Left lung (tissue), 10 donors: ENCODE data around the gene MMP20. TPM values are rescaled to one million over a fixed set of nuclear protein-coding genes. Genes with fewer than 3 reads are reported as not detected.
"Not testable (repeated sequence)": the region's sequence is repeated elsewhere in the genome, so short reads cannot be mapped to it uniquely, and the experiment has no call there.

Experiments used
- ATAC-seq: fragments of 200-7000 bp; cut with Tn5 transposase; one replicate; pipeline ENCODE4 v1.9.1; 2020; ENCODE audit warnings: moderate library complexity
- DNase-seq, 4 donors: peaks; one replicate each; pipeline ENCODE4 v3.0.0-alpha.2; 2013 to 2020
- H3K27ac ChIP-seq, 2 donors: fragments of 200-600 bp; sonication (generic) in 1 of 2; one replicate each; pipeline versions ENCODE4 v1.5.0 to v1.8.0; 2020 to 2021
- H3K27me3 ChIP-seq, 2 donors: fragments of 200-600 bp; sonication (generic) in 1 of 2; one replicate each; pipeline versions ENCODE4 v1.5.0 to v1.8.0; 2020 to 2021
- H3K36me3 ChIP-seq, 2 donors: fragments of 200-600 bp; sonication (generic) in 1 of 2; one replicate each; pipeline versions ENCODE4 v1.5.0 to v1.8.0; 2020 to 2021
- H3K4me1 ChIP-seq, 2 donors: fragments of 200-600 bp; one replicate each; pipeline ENCODE4 v1.8.0; 2021
- H3K4me3 ChIP-seq, 2 donors: fragments of 200-600 bp; sonication (generic) in 1 of 2; one replicate each; pipeline versions ENCODE4 v1.5.0 to v1.8.0; 2020 to 2021; ENCODE audit warnings: mild to moderate bottlenecking in 1 of 2
- H3K9me3 ChIP-seq, 2 donors: fragments of 200-600 bp; sonication (generic) in 1 of 2; one replicate each; pipeline versions ENCODE4 v1.5.0 to v1.8.0; 2020 to 2021
- CTCF ChIP-seq, 2 donors: fragments of 200-600 bp; sonication (generic) in 1 of 2; IDR thresholded peaks; one replicate each; pipeline versions ENCODE4 v1.5.0 to v1.8.0; 2021; ENCODE audit warnings: antibody characterized with exemption in 2 of 2
- intact Hi-C, 2 donors: fragments of 100-400 bp; cut with DNase I; formaldehyde crosslinking; loops; one replicate each; pipeline versions ENCODE4 v1.11.2 to v1.14.2; 2022
- polyA plus RNA-seq, 6 donors: library from polyadenylated mRNA; unstranded; fragments of 120-200 nt; gene quantifications; one replicate each; pipeline ENCODE4 v1.2.1, GENCODE V29; 2013; ENCODE audit not compliant: insufficient read length in 6 of 6
- total RNA-seq, 2 donors: library from RNA; stranded (reverse); fragmentation: NEBNext Ultra II Directional; extraction: Animal tissue kit (Norgen Biotek cat#: 25700); gene quantifications; one replicate each; pipeline ENCODE4 v1.2.1, GENCODE V29; 2021
- donor health status: DM: no; HTN: yes; CAD: no.
- donor health status: DM: no; HTN: no; CAD: no.

The MMP20 gene
- total and polyA plus RNA-seq, 8 donors, result not detected

- Histone ChIP-seq H3K4me1 (no peaks in the 10 kb centered on the region), H3K9me3 (no peaks in the 10 kb centered on the region), H3K27me3 (no peaks in the 10 kb centered on the region), H3K27ac (no peak overlapping the region), H3K4me3 (no peak overlapping the region), H3K36me3 (no peaks in the 10 kb centered on the region)
- no peak for TF ChIP-seq CTCF (IDR thresholded peaks at IDR 0.05)
- intact Hi-C loops, result no loop called here
- DNase-seq, result no peak
- no peak for ATAC-seq
Observed at GRCh38 chr11:102633385-102634026, 8.4 kb upstream of the MMP20 start.

GRCh38 chr11:102632026-102632425 lies 6.9 kb upstream of the MMP20 start:
- TF ChIP-seq CTCF (IDR thresholded peaks at IDR 0.05), result no peak
- ATAC-seq, result no peak
- H3K36me3 ChIP-seq, result no peaks in the 10 kb centered on the region

GRCh38 chr11:102630598-102631448 lies 5.7 kb upstream of the MMP20 start:
- no peak for DNase-seq
- no peaks in the 10 kb centered on the region for H3K4me1 ChIP-seq
- H3K27me3 ChIP-seq, result no peaks in the 10 kb centered on the region
- no peaks in the 10 kb centered on the region for H3K36me3 ChIP-seq
- intact Hi-C loops, result no loop called here
- no peak overlapping the region for H3K27ac ChIP-seq
- no peak for TF ChIP-seq CTCF (IDR thresholded peaks at IDR 0.05)
- ATAC-seq, result no peak
- H3K4me3 ChIP-seq, result no peak overlapping the region
- no peaks in the 10 kb centered on the region for H3K9me3 ChIP-seq

More at GRCh38 chr11:102632026-102632425, 6.9 kb upstream of the MMP20 start:
- Histone ChIP-seq H3K4me3 (no peak overlapping the region), H3K27ac (no peak overlapping the region), H3K27me3 (no peaks in the 10 kb centered on the region), H3K4me1 (no peaks in the 10 kb centered on the region), H3K9me3 (no peaks in the 10 kb centered on the region)
- DNase-seq, result no peak
- intact Hi-C loops, result no loop called here

GRCh38 chr11:102629908-102630307 lies 4.8 kb upstream of the MMP20 start:
- H3K9me3 ChIP-seq, DNase-seq, H3K4me1 ChIP-seq, H3K27ac ChIP-seq, H3K36me3 ChIP-seq, H3K27me3 ChIP-seq, H3K4me3 ChIP-seq, intact Hi-C loops: not testable (repeated sequence)
- peak; percentile 35 for ATAC-seq

- Histone ChIP-seq H3K4me1 (no peaks in the 10 kb centered on the region), H3K36me3 (no peaks in the 10 kb centered on the region), H3K9me3 (no peaks in the 10 kb centered on the region), H3K27ac (no peak overlapping the region), H3K27me3 (no peaks in the 10 kb centered on the region), H3K4me3 (no peak overlapping the region)
- DNase-seq, result no peak
- intact Hi-C loops, result no loop called here
- ATAC-seq, result no peak
- no peak for TF ChIP-seq CTCF (IDR thresholded peaks at IDR 0.05)
Observed at GRCh38 chr11:102626676-102627075, 1.5 kb upstream of the MMP20 start.
